GM23338 (cell line): Measurements from ENCODE around the gene DCDC2. TPM values are rescaled to one million over a fixed set of nuclear protein-coding genes. Genes with fewer than 3 reads are reported as not detected.

Source experiments
- ATAC-seq: fragments of 200-7000 bp; cut with Tn5 transposase; 3 replicates; pipeline ENCODE4 v1.9.1; 2020
- DNase-seq: peaks from one replicate; pipeline ENCODE4 v3.0.0-alpha.2; 2015; ENCODE audit warnings: low spot score
- H2AFZ ChIP-seq: fragments of 200-600 bp; sonication (generic); 2 replicates; pipeline ENCODE4 v1.8.0; 2016; ENCODE audit warnings: antibody characterized with exemption, mild to moderate bottlenecking, moderate library complexity
- H3F3A ChIP-seq: fragments of 200-600 bp; sonication (generic); replicated peaks from 2 replicates; pipeline ENCODE4 v1.8.0; 2017; ENCODE audit warnings: antibody characterized with exemption, mixed run types, low read depth
- H3K27ac ChIP-seq: fragments of 200-600 bp; sonication (generic); 2 replicates; pipeline ENCODE4 v1.6.1; 2016; ENCODE audit warnings: low read depth
- H3K27me3 ChIP-seq: fragments of 200-600 bp; sonication (generic); 2 replicates; pipeline ENCODE4 v1.8.0; 2016; ENCODE audit warnings: mild to moderate bottlenecking, mixed run types, moderate library complexity; ENCODE audit not compliant: insufficient read depth
- H3K36me3 ChIP-seq: fragments of 200-600 bp; sonication (generic); 2 replicates; pipeline ENCODE4 v1.8.0; 2016; ENCODE audit warnings: mild to moderate bottlenecking; ENCODE audit not compliant: insufficient read depth
- H3K4me1 ChIP-seq: fragments of 200-600 bp; sonication (generic); 2 replicates; pipeline ENCODE4 v1.8.0; 2016; ENCODE audit warnings: mild to moderate bottlenecking, moderate library complexity; ENCODE audit not compliant: insufficient read depth
- H3K4me2 ChIP-seq: fragments of 200-600 bp; sonication (generic); 2 replicates; pipeline ENCODE4 v1.7.1; 2017; ENCODE audit warnings: mixed run types
- H3K4me3 ChIP-seq: fragments of 200-600 bp; sonication (generic); 2 replicates; pipeline ENCODE4 v1.6.1; 2016; ENCODE audit warnings: mixed run types
- H3K79me2 ChIP-seq: fragments of 200-600 bp; sonication (generic); replicated peaks from 2 replicates; pipeline ENCODE4 v1.8.0; 2017; ENCODE audit warnings: mild to moderate bottlenecking; ENCODE audit not compliant: insufficient read depth
- H3K9me2 ChIP-seq: fragments of 200-600 bp; sonication (generic); 2 replicates; pipeline ENCODE4 v1.8.0; 2017; ENCODE audit not compliant: insufficient read depth
- H4K20me1 ChIP-seq: fragments of 200-600 bp; sonication (generic); replicated peaks from 2 replicates; pipeline ENCODE4 v1.8.0; 2017; ENCODE audit warnings: mild to moderate bottlenecking; ENCODE audit not compliant: insufficient read depth
- H3K27ac Mint-ChIP-seq: 2 replicates; pipeline ENCODE4 v1.8.0; 2020; ENCODE audit warnings: inconsistent platforms, mild to moderate bottlenecking, moderate library complexity, mixed read lengths
- H3K27me3 Mint-ChIP-seq: 3 replicates; pipeline ENCODE4 v1.8.0; 2022; ENCODE audit warnings: low read depth, mild to moderate bottlenecking, moderate library complexity, mixed read lengths, inconsistent platforms; ENCODE audit not compliant: insufficient read depth, poor library complexity
- H3K36me3 Mint-ChIP-seq: 3 replicates; pipeline ENCODE4 v1.8.0; 2021; ENCODE audit warnings: low read depth, mild to moderate bottlenecking, inconsistent platforms, moderate library complexity, mixed read lengths
- H3K4me1 Mint-ChIP-seq: 3 replicates; pipeline ENCODE4 v1.8.0; 2020; ENCODE audit warnings: mild to moderate bottlenecking, inconsistent platforms, mixed read lengths
- H3K4me3 Mint-ChIP-seq: 3 replicates; pipeline ENCODE4 v1.8.0; 2021; ENCODE audit warnings: moderate library complexity, mild to moderate bottlenecking, inconsistent platforms, mixed read lengths
- H3K9me3 Mint-ChIP-seq: 3 replicates; pipeline ENCODE4 v1.8.0; 2020; ENCODE audit warnings: moderate library complexity, mild to moderate bottlenecking, inconsistent platforms, mixed read lengths
- CREB1 ChIP-seq: fragments of 250-450 bp; sonication (Bioruptor Pico); IDR thresholded peaks from 2 replicates; pipeline ENCODE4 v1.5.0; 2020; ENCODE audit warnings: low read depth, mild to moderate bottlenecking, moderate library complexity
- CTCF ChIP-seq, 2 experiments: fragments of 200-600 bp in 1 of 2; sonication (generic) in 1 of 2; conservative IDR thresholded peaks; 2 replicates each; pipeline versions ENCODE4 v1.5.1 to v1.6.1; 2016 to 2017; ENCODE audit warnings: antibody characterized with exemption in 2 of 2, low read depth in 2 of 2, mild to moderate bottlenecking in 2 of 2, moderate library complexity in 1 of 2
- EZH2 ChIP-seq: fragments of 200-600 bp; sonication (generic); IDR thresholded peaks from one replicate; pipeline ENCODE4 v1.8.0; 2017; ENCODE audit warnings: antibody characterized with exemption, mild to moderate bottlenecking, low read depth; ENCODE audit not compliant: unreplicated experiment
- JUNB ChIP-seq: IDR thresholded peaks from one replicate; pipeline ENCODE4 v1.6.1; 2016; ENCODE audit warnings: antibody characterized with exemption; ENCODE audit not compliant: unreplicated experiment
- STAT1 ChIP-seq: IDR thresholded peaks from one replicate; pipeline ENCODE4 v1.6.1; 2016; ENCODE audit warnings: antibody characterized with exemption; ENCODE audit not compliant: unreplicated experiment
- ZNF114 ChIP-seq: fragments of 250-450 bp; sonication (Bioruptor Pico); IDR thresholded peaks from 2 replicates; pipeline ENCODE4 v1.5.0; 2020; ENCODE audit warnings: mild to moderate bottlenecking, moderate library complexity
- ZNF331 ChIP-seq: fragments of 250-450 bp; sonication (Bioruptor Pico); IDR thresholded peaks from 2 replicates; pipeline ENCODE4 v1.5.0; 2020; ENCODE audit warnings: low read depth, mild to moderate bottlenecking, moderate library complexity
- ZNF462 ChIP-seq: fragments of 250-450 bp; sonication (Bioruptor Pico); IDR thresholded peaks from 2 replicates; pipeline ENCODE4 v1.5.0; 2020; ENCODE audit warnings: mild to moderate bottlenecking, moderate library complexity
- polyA plus RNA-seq: library from polyadenylated mRNA; unstranded; fragments of >200 nt; fragmentation: Nextera tagmentation; extraction: Ambion mirVana; gene quantifications from 2 replicates; pipeline ENCODE4 v1.2.1, GENCODE V29; 2016
- total RNA-seq: library from RNA; depleted of rRNA; stranded (reverse); fragments of >200 nt; shearing (Covaris generic); gene quantifications from 2 replicates; pipeline ENCODE4 v1.2.3, GENCODE V29; 2014

DCDC2 gene
- total and polyA plus RNA-seq, 2 experiments from 2014 or later = 0.59 to 0.79 TPM

- Histone ChIP-seq H3K9me2 (peaks cover 6% of the 10 kb centered on the region; the same call in 1 of the 2 replicates), H3F3A (no peaks in the 10 kb centered on the region), H3K27me3 (no peaks in the 10 kb centered on the region), H3K36me3 (no peaks in the 10 kb centered on the region), H3K27ac (no peak overlapping the region), H4K20me1 (no peaks in the 10 kb centered on the region), H3K4me2 (no peak overlapping the region), H3K4me3 (no peak overlapping the region), H2AFZ (no peak overlapping the region), H3K79me2 (no peaks in the 10 kb centered on the region), H3K4me1 (peaks cover 15% of the 10 kb centered on the region)
- no peak for DNase-seq
- H3K4me1 Mint-ChIP-seq = peaks cover 25% of the 10 kb centered on the region
- TF ChIP-seq JUNB (no peak), STAT1 (no peak)
- no peak for ATAC-seq
- no peaks in the 10 kb centered on the region for H3K36me3 Mint-ChIP-seq
- H3K27me3 Mint-ChIP-seq = peaks cover 6% of the 10 kb centered on the region
- H3K27ac Mint-ChIP-seq = no peak overlapping the region
- H3K9me3 Mint-ChIP-seq = no peaks in the 10 kb centered on the region; the same call in 2 of the 3 replicates
- H3K4me3 Mint-ChIP-seq = no peak overlapping the region
Observed at GRCh38 chr6:24226541-24226940, 131.3 kb downstream of the DCDC2 start.

- H3K27me3 ChIP-seq = no peaks in the 10 kb centered on the region
- no peaks in the 10 kb centered on the region for H3F3A ChIP-seq
- H3K27ac ChIP-seq = no peak overlapping the region
- Mint-ChIP-seq H3K4me3 (no peak overlapping the region), H3K4me1 (peaks cover 25% of the 10 kb centered on the region), H3K27me3 (peaks cover 6% of the 10 kb centered on the region), H3K9me3 (no peaks in the 10 kb centered on the region; the same call in 2 of the 3 replicates), H3K36me3 (no peaks in the 10 kb centered on the region), H3K27ac (no peak overlapping the region)
- no peak overlapping the region for H3K4me3 ChIP-seq
- H4K20me1 ChIP-seq = no peaks in the 10 kb centered on the region
- no peaks in the 10 kb centered on the region for H3K79me2 ChIP-seq
- peaks cover 6% of the 10 kb centered on the region; the same call in 1 of the 2 replicates for H3K9me2 ChIP-seq
- peaks cover 15% of the 10 kb centered on the region for H3K4me1 ChIP-seq
- no peak overlapping the region for H3K4me2 ChIP-seq
- TF ChIP-seq CTCF (conservative IDR thresholded peaks at IDR 0.05; ENCODE audit: low read depth in 2 of 2) = no peak
- no peak for TF ChIP-seq EZH2
- no peak for TF ChIP-seq CREB1 (CRISPR knock-in tag)
- TF ChIP-seq ZNF331 (CRISPR knock-in tag) = no peak
- TF ChIP-seq JUNB = no peak
- TF ChIP-seq ZNF114 (CRISPR knock-in tag) = no peak
- TF ChIP-seq STAT1 = no peak
- no peak overlapping the region for H2AFZ ChIP-seq
- ATAC-seq (no peak), DNase-seq (no peak)
- H3K36me3 ChIP-seq = no peaks in the 10 kb centered on the region
Observed at GRCh38 chr6:24225838-24226237, 132.0 kb downstream of the DCDC2 start.

- no peak overlapping the region for H3K27ac Mint-ChIP-seq
- Histone ChIP-seq H3K4me1 (peaks cover 7% of the 10 kb centered on the region), H2AFZ (no peak overlapping the region), H3K4me2 (no peak overlapping the region), H4K20me1 (no peaks in the 10 kb centered on the region), H3K27me3 (no peaks in the 10 kb centered on the region), H3F3A (no peaks in the 10 kb centered on the region), H3K79me2 (no peaks in the 10 kb centered on the region), H3K9me2 (no peaks in the 10 kb centered on the region), H3K36me3 (no peaks in the 10 kb centered on the region), H3K4me3 (no peak overlapping the region), H3K27ac (no peak overlapping the region)
- H3K4me3 Mint-ChIP-seq = no peak overlapping the region
- no peaks in the 10 kb centered on the region for H3K27me3 Mint-ChIP-seq
- peaks cover 15% of the 10 kb centered on the region for H3K4me1 Mint-ChIP-seq
- ATAC-seq (no peak), DNase-seq (no peak)
- H3K36me3 Mint-ChIP-seq = no peaks in the 10 kb centered on the region
- H3K9me3 Mint-ChIP-seq = no peaks in the 10 kb centered on the region
- TF ChIP-seq ZNF462 (CRISPR knock-in tag) = no peak
Observed at GRCh38 chr6:24223115-24223919, 134.5 kb downstream of the DCDC2 start.
